HG03139 (cell line): ENCODE results near the gene PRPF6.

Experiments
- ATAC-seq: cut with Tn5 transposase; IDR thresholded peaks from one replicate; pipeline ENCODE4 v1.9.1; 2021; ENCODE audit not compliant: unreplicated experiment

Gene PRPF6

GRCh38 chr20:64045346-64046011 lies 64.5 kb downstream of the PRPF6 start:
- ATAC-seq = no peak

GRCh38 chr20:64047046-64047389 lies 66.1 kb downstream of the PRPF6 start:
- no peak for ATAC-seq

DNA sequence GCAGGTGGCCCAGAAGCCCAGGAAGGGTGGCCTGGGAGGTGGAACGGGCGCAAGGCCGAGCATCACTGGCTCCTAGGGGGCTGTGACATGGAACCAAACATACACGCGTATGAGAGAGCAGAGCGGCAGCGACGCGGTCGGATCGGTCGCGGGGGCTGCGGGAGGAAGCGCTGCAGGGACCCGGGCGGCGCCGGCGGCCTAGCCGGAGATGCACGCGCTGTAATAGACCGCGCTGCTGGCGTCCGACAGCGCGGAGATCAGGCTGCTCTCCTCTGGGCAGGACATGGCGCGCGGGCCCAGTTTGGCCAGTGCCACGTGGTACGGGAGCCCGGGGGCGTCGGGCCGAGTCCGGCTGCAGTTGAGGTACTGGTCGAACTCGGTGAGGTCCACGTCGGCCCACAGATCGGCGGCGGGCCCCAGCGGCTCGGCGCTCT lies 67.1 kb downstream of the PRPF6 start:
- no peak for ATAC-seq

DNA sequence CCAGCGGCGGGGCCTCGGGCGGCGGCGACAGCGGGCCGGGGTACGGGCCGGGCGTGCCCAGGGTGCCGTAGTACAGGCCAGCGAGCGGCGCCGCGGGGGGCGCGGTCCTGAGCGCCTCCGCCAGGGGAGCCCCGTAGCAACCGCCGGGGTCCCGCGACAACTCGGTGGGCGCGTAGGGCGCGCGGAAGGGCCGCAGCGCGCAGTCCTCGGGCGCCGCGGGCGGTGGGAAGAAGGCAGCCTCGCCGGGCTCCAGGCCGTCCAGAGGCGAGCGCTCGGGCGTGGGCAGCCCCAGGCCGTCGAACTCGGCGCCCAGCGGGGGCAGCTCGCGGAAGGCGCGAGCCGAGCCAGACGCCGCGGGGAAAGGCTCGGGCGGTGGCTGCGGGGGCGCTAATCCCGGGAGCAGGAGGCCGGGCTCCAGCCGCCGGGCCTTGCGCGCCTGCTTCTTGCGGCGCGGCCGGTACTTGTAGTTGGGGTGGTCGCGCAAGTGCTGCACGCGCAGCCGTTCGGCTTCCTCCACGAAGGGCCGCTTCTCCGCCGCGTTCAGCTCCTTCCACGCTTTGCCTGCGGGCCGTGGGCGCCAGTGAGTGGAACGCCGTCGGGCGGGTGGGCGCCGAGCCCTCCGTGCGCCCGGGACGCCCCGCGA lies 67.6 kb downstream of the PRPF6 start:
- ATAC-seq = no peak

GRCh38 chr20:64049060-64049877 lies 68.3 kb downstream of the PRPF6 start, which contains the start of gene SOX18:
SOX18 (minus strand) TSS chr20:64049639; CDS start chr20:64049516, 123 bp downstream.
- ATAC-seq = no peak

GRCh38 chr20:64049878-64050260 lies 68.9 kb downstream of the PRPF6 start:
- ATAC-seq = no peak

DNA sequence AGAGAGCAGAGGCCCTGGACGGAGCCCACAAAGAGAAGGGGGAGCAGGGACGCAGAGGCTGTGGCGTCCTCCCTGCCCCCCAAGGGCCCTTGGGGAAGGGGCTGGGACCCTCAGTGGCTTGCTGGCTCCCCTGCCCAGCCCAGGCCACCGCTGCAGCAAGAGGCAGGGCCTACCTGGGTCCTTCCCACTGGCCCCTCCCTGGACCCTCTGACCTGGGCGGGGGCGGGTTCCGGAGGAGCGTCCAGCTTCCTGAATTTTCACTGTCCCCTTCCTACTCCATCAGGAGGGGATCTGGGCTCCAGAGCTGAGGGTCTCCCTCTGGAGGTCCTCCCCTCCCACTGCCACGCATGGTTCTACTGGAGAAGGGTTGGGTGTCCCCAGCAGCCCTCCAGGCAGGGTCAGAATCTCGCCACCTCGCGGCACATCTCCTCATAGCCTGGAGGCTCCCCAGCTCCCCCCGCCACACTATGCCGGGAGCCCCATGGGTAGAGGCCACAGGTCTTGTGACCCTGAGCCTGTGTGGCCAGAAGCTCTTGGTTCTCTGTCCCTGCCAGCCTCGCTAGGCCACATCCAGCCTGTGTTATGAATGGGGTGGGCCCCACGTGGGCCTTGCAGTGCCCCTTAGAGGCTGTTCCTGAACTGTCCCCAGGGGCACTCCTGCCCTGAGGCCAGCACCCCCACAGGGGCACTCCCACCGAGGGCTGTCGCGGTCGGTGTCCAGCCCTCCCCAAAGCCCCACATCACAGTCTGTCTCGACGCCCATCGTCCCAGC lies 69.5 kb downstream of the PRPF6 start:
- ATAC-seq = no peak

DNA sequence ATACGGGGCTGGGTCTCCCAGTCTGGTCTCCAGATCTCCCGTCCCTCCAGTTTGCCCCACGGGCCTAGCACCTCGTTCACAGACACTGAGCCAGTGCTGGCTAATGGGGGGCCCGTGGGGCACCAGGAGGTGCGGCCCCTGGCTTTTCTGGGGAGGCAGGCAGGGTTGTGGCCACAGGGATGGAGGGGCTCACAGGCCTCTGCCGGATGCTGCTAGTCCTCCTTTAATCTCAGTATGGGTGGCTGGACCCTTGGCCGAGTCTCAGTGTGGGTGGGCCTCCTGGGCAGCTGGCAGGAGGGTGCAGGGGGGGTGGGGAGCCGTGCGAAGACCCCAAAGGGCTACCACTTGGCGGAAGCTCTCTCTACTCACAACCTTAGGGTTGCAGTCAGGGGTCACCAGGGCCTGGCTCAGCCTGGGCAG lies 70.1 kb downstream of the PRPF6 start:
- ATAC-seq = no peak

- ATAC-seq = no peak
Measured at GRCh38 chr20:64051561-64052325, 70.8 kb downstream of the PRPF6 start.

DNA sequence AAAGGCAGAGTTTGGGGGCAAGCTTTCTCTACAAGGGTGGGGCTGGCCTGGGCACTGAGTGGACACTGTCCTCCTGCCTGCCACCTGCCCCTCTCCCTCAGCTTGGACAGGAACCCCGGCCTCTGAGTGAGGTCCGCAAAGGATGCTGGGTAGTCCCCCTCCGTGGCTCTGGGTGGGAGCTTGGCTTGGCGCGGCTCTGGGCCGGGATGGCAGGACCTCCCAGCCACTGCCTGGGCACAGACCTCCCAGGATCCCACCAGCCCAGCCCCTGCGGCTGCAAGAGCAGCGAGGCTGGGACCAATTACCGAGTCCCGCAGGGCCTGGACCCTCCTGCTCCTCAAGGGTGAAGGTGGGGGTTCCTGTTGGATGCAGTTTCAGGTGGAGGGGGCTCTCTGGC lies 71.4 kb downstream of the PRPF6 start:
- no peak for ATAC-seq

DNA sequence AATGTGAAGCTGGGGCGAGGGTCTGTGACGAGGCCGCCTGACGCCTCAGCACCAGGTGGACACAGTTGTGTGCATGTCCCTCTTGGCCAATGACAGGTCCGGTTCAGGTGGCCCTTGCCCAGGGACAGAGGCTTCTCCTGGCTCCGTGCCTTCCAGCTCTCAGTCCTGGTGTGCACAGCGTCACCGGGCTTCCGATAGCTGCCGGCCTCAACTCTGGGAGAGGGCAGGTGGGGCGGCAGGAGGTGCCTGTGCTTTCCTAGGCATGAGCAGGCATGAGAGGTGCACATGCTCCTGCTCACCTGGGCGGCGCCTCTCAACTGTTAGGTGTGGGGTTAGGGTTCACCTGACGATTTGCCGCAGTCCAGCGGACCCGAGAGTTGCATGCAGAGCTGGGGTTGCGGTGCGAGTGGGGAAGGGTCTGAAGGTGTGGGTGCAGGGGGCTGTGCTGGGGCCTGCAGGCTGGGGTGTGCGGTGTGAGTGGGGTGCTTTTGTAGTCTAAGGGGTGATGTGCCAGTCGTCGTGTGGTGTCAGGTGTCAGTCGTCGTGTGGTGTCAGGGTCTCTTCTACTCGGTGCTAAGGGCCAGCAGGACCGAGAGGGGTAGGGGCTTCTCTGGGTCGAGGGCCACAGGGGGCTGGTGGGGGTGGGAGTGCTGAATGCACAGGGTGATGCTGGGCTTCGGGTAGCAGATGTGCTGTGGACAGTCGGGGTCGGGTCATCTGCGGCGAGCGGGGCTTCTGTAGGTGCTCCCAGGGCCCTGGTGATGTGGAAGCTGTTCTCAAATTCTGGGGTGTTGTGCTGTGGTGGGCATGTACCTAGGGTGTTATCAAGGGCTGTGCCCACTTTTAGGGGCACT lies 72.3 kb downstream of the PRPF6 start:
- no peak for ATAC-seq

GRCh38 chr20:64053841-64054661 lies 73.1 kb downstream of the PRPF6 start:
- ATAC-seq = no peak

DNA sequence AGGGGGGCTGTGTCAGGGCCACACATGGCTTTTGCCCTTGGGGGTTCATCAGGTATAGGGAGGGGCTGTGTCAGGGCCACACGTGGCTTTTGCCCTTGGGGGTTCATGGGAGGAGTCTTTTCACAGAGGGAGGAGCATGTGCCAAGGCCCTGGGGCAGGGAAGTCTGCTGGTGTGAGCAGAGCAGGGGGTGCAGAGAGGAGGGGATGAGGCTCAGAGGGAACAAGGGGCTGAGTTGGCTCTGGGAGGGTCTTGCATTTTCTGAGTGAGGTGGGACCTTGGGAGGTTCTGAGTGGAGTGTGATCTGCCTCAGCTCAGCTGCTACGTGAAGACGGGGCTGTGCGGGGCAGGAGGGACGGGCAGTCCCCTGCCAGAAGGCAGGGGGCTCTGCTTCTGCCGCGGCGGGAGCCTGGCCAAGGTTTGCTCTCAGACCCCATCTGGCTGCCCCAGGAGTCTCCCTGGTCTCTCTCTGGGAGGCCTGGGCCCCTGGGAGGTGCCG lies 74.5 kb downstream of the PRPF6 start:
- ATAC-seq = no peak

DNA sequence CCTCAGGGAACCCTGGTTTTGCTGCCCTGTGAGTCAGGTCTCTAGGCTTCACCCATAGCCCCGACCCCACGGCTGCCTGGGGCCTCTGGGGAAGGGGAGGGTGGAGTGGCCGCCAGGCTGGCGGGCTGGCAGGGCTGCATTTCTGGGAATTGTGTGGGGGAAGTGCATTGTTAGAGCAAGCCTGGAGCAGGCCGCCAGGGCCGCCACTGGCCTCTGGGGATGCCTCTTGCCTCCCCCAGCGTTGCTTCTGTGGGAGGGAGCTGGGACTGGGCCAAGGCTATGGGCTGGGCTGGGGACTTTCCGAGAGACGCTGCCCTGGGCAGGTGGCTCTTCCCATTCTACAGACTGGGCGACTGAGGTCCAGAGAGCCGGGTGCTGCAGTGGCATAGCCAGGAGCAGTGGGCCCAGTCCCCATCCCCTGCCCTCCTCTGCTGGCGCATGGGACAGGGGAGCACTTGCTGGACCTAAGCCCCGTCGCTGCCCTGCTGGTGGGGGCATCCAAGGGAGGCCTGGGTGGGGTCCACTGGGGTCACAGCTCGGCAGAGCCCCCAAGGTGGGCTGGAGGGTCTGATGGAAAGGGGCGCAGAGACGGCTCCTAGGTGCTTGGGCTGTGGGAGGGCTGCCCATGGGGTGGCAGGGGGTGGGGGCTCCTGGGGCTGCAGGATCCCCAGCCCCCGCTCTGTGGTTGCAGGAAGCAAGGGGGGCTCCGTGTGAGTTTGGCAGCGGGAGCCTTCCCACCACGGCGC lies 75.1 kb downstream of the PRPF6 start:
- ATAC-seq = no peak

- no peak for ATAC-seq
Measured at GRCh38 chr20:64056639-64056888, 75.6 kb downstream of the PRPF6 start.

GRCh38 chr20:64056889-64057627 lies 76.1 kb downstream of the PRPF6 start:
- no peak for ATAC-seq
